Left renal cortex interstitium (tissue), 4 donors: ENCODE results near the gene WWTR1. TPM values are rescaled to one million over a fixed set of nuclear protein-coding genes. Genes with fewer than 3 reads are reported as not detected.

ENCODE experiments used
- DNase-seq, 4 donors: peaks; one replicate each; pipeline ENCODE4 v3.0.0-alpha.2; 2013; ENCODE audit warnings: low read depth in 4 of 4, low spot score in 2 of 4, missing footprints in 1 of 4
- polyA plus RNA-seq, 4 donors: library from polyadenylated mRNA; unstranded; fragments of 120-200 nt; gene quantifications; one replicate each; pipeline ENCODE4 v1.2.1, GENCODE V29; 2013; ENCODE audit not compliant: insufficient read length in 4 of 4

The WWTR1 gene
- polyA plus RNA-seq, 4 donors: 88.7 to 99.8 (median 93.5) TPM

GRCh38 chr3:149655826-149656574 is 1.8 kb downstream of the WWTR1 start:
- DNase-seq: peak in 2 of 4 donors; percentile 13 to 48

- no peak for DNase-seq
Measured at GRCh38 chr3:149654188-149654601, 3.6 kb downstream of the WWTR1 start.

- DNase-seq: no peak
Measured at GRCh38 chr3:149653564-149653963, 4.3 kb downstream of the WWTR1 start.

- DNase-seq: no peak
Measured at GRCh38 chr3:149653136-149653535, 4.7 kb downstream of the WWTR1 start.

GRCh38 chr3:149650828-149651227 is 7.0 kb downstream of the WWTR1 start:
- DNase-seq: no peak

- no peak for DNase-seq
Measured at GRCh38 chr3:149648525-149648924, 9.3 kb downstream of the WWTR1 start.

- no peak for DNase-seq
Measured at GRCh38 chr3:149647812-149648211, 10.0 kb downstream of the WWTR1 start.

GRCh38 chr3:149647285-149647684 is 10.5 kb downstream of the WWTR1 start:
- DNase-seq: no peak

GRCh38 chr3:149646181-149646766 is 11.6 kb downstream of the WWTR1 start:
- no peak for DNase-seq

- DNase-seq: no peak
Measured at GRCh38 chr3:149643963-149644362, 13.9 kb downstream of the WWTR1 start.

- no peak for DNase-seq
Measured at GRCh38 chr3:149643482-149643798, 14.4 kb downstream of the WWTR1 start.

GRCh38 chr3:149640976-149641728 is 16.7 kb downstream of the WWTR1 start:
- no peak for DNase-seq

GRCh38 chr3:149639093-149639486 is 18.7 kb downstream of the WWTR1 start:
- DNase-seq: no peak

- peak in 3 of 4 donors; percentile 24 to 35 (median 34) for DNase-seq
Measured at GRCh38 chr3:149638228-149639092, 19.4 kb downstream of the WWTR1 start.

- no peak for DNase-seq
Measured at GRCh38 chr3:149635396-149635795, 22.4 kb downstream of the WWTR1 start.

- DNase-seq: no peak
Measured at GRCh38 chr3:149634573-149634972, 23.3 kb downstream of the WWTR1 start.

GRCh38 chr3:149634072-149634471 is 23.8 kb downstream of the WWTR1 start:
- no peak for DNase-seq

- no peak for DNase-seq
Measured at GRCh38 chr3:149632225-149632624, 25.6 kb downstream of the WWTR1 start.

- no peak for DNase-seq
Measured at GRCh38 chr3:149630806-149631205, 27.0 kb downstream of the WWTR1 start.

- no peak for DNase-seq
Measured at GRCh38 chr3:149628957-149629670, 28.7 kb downstream of the WWTR1 start.
